ENCODE results near the gene SLC12A8. TPM values are rescaled to one million over a fixed set of nuclear protein-coding genes. Genes with fewer than 3 reads are reported as not detected.

The SLC12A8 gene
- total RNA-seq, 2 donors from 2014 or later: 0.80 to 0.92 TPM

GRCh38 chr3:125132815-125133214 is 79.7 kb downstream of the SLC12A8 start:
- ATAC-seq: no peak
- intact Hi-C loops (cut with DNase I): no loop called here
- no peak for DNase-seq

GRCh38 chr3:125129512-125129997 is 83.0 kb downstream of the SLC12A8 start:
- intact Hi-C loops (cut with DNase I): loop anchor here in 1 of 2 donors (10.0 kb wide), 1 partner anchor 55 kb away; no protein-coding TSS in a partner anchor
- ATAC-seq (peak; percentile 68 to 86), DNase-seq (peak; percentile 72)

- intact Hi-C loops (cut with DNase I): loop anchor here in 1 of 2 donors (10.0 kb wide), 1 partner anchor 54 kb away; no protein-coding TSS in a partner anchor
- ATAC-seq (peak; percentile 26 to 29), DNase-seq (no peak)
Observed at GRCh38 chr3:125128861-125129501, 83.6 kb downstream of the SLC12A8 start.

GRCh38 chr3:125126323-125126722 is 86.2 kb downstream of the SLC12A8 start:
- ATAC-seq (no peak), DNase-seq (no peak)
- intact Hi-C loops (cut with DNase I): loop anchor here in 1 of 2 donors (10.0 kb wide), 1 partner anchor 52 kb away; no protein-coding TSS in a partner anchor

DNA sequence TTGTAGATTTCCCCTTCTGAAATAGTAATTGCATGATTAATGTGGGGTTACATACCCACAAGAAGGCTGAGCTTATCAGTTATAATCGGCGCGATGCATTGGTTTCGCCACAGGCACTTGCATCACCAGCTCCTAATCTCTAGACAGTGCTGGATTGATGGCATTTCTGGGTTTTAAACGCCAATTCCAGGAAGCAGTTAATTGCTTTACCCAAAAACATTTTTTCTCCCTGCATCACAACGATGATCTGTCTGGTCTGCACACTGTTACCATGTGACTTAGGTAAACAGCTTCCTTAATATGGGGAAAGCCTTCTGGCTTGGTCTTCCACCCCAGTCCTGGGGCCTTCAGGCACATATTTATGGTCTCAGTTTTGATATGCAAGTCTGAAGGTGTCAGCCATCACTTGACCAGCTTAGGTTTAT is 86.7 kb downstream of the SLC12A8 start:
- peak; percentile 45 to 65 for ATAC-seq

GRCh38 chr3:125123451-125124305 is 88.9 kb downstream of the SLC12A8 start:
- intact Hi-C loops (cut with DNase I): loop anchor here in 1 of 2 donors (10.0 kb wide), 1 partner anchor 49 kb away; no protein-coding TSS in a partner anchor
- DNase-seq (no peak), ATAC-seq (peak in 1 of 2 donors; percentile 42)

More for the DNA sequence above, 86.7 kb downstream of the SLC12A8 start:
- no peak for DNase-seq
- intact Hi-C loops (cut with DNase I): loop anchor here in 1 of 2 donors (10.0 kb wide), 1 partner anchor 51 kb away; no protein-coding TSS in a partner anchor

- ATAC-seq (no peak), DNase-seq (no peak)
- intact Hi-C loops (cut with DNase I): loop anchor here in 1 of 2 donors (10.0 kb wide), 1 partner anchor 47 kb away; no protein-coding TSS in a partner anchor
Observed at GRCh38 chr3:125121246-125122010, 91.1 kb downstream of the SLC12A8 start.

DNA sequence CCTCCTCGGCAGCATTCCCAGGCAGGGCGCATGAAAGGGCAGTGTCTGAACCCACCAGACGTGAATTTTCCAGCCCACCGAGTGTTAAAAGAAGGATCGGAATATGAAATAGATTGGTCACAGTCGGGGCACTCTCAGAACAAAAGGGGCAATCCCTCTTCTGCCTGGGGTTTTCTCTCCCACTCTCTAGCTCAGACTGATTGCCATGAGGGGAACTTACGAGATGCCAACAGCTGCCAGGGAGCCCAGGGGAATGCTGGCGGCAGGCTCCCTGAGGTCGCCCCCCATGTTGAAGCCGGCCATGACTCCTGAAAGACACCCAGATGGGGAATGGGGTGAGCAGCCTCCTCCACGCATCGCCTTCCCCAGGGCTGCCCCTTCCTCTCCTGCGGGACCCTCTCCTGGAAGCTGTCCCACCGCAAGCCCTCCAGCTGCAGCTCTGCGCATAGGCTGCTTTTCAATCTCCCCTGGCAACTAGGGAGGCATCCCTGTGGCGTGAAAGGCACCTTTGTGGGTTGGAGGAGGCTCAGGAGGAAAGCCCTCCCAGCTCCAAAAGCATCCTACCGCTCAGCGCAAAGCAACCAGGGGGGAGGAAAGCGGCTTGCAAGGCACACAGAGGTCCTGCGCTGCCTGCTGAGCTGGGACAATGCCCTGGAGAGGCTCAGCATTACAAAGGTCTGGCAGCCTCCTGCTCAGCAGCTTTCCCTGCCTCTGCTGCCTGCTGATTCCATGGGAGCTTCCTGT is 92.0 kb downstream of the SLC12A8 start:
- ATAC-seq: no peak
- intact Hi-C loops (cut with DNase I): loop anchor here in 1 of 2 donors (10.0 kb wide), 1 partner anchor 46 kb away; no protein-coding TSS in a partner anchor
- no peak for DNase-seq

DNA sequence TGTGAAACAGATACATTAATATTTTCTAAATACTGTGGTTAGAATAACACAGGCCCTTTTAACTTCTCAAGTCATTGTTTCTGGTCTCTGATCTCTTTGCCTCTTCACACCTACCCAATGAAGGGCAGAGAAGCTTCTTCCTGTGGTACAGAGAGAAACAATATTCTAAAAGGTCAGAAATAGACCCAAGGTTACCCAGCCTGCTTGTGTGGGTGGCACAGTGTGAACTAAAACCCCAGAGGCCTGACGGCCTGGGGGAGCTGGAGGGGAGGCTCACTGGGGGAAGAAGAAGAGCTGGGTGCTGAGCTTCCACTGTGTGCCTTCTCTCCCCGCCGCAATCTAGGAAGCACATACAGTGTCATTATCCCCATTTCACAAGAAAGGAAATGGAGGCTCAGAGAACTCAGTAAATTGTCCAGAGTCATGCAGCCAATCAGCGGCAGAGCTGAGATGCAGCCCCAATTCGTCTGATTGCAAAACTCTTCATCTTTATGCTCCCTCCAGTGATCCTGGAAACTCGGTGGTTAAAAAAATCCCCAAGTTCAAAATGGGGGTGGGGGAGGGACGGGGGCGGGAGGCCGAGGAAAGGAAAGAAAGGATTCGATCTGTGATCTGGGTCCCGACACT is 92.7 kb downstream of the SLC12A8 start:
- intact Hi-C loops (cut with DNase I): loop anchor here in 1 of 2 donors (10.0 kb wide), 1 partner anchor 45 kb away; no protein-coding TSS in a partner anchor
- DNase-seq (no peak), ATAC-seq (no peak)

DNA sequence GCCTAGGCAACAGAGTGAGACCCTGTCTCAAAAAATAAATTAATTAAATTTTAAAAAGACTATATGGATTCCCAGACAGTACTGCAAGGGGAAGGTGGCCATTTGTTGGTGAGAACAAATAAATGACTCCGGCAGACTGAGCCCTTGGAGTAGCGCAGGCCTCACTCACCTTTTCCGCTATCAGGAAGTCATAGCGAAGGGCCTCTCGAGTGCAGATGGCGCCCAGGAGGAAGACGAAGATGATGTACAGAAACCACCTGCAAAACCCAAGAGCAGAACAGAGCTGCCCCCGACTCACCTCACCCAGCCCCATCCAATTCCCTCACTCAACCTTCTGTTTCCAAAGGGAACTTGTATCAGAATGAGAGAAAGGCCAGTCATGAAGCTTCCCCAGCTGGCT is 93.9 kb downstream of the SLC12A8 start:
- intact Hi-C loops (cut with DNase I): no loop called here
- ATAC-seq (no peak), DNase-seq (no peak)

DNA sequence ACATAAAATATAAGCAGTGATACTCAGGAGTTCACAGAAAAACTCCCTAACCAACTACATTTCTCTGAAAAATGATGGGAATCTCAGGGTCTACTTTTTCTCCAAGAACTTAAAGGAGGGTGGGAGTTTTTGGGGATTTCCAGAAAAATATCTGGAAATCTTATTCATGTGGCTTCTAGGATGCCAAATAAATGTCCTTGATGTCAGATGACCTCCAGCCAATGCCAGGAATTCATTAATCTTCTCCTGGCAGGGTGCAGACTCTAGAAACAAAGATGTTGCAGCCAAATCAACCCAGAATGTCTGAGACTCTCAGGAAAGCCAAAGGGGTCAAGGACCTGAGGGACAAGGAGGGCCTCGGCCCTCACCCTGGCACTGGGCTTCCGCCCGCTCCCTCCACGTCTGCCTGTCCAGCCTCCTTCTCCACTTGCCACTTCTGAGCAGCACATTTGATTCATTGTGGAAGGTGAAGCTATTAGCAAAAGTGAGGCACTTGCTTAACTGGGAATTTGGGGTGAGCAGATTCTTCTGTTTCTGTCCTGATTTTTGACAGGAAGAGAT is 94.8 kb downstream of the SLC12A8 start:
- DNase-seq: no peak
- no peak for ATAC-seq
- intact Hi-C loops (cut with DNase I): no loop called here

DNA sequence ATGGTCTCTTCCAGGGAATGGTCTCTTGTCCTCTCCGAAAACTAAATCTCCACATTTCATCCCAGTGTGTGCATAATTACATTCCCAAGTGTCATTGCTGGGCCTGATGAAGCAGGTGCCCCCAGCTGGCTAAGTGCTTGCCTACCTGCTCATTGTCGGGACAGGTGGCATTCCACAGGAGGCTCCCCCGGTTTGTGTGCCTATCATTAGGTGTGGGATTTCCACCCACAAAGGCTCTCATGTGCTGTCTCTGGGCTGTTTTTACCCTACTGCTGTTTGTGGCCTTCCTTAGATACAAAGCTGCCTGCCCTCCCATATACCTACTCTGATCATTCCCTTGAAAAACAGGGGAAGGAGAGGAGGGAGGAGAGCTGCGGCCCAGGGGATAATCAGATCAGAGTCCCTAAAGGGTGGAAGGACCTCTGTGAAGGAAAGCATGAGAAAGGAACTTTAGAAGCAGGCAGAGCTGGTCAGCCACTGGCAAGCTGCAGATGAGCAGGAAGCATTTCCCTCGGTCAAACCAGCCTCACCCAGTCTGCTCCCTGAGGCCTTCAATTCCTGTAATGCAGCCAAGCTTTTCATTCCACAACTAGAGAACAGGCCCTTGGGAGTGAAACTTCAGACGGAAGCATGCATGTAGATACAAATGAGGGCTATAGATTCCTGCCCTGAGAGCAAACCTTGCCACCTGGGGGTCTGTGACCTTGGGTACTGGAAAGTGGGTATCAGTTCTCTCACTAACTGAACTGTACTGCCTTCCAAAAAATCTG is 96.1 kb downstream of the SLC12A8 start:
- DNase-seq: no peak
- peak; percentile 80 to 85 for ATAC-seq

GRCh38 chr3:125115640-125116039 is 96.9 kb downstream of the SLC12A8 start:
- peak; percentile 58 for DNase-seq
- intact Hi-C loops (cut with DNase I): no loop called here
- peak; percentile 56 to 78 for ATAC-seq

More for the DNA sequence above, 96.1 kb downstream of the SLC12A8 start:
- intact Hi-C loops (cut with DNase I): no loop called here

DNA sequence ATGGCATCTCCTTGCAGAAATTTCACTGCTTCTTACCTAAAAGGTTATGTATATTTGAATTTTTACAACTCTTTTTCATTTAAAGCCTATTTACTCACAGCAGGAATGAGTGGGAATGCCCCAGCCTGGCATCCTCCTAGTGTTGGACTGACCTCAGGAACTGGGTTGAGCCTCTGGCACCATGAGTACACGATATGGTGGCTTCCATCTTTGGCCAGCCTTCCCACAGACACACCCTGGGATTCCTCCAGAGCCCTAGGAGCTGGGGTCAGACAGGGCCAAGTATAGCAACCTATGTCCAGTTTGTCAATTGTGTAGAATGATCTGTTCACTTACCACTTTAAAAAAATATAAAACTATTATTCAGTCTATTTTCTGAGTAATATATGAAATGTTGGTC is 99.6 kb downstream of the SLC12A8 start:
- DNase-seq: no peak
- no peak for ATAC-seq
- intact Hi-C loops (cut with DNase I): no loop called here

DNA sequence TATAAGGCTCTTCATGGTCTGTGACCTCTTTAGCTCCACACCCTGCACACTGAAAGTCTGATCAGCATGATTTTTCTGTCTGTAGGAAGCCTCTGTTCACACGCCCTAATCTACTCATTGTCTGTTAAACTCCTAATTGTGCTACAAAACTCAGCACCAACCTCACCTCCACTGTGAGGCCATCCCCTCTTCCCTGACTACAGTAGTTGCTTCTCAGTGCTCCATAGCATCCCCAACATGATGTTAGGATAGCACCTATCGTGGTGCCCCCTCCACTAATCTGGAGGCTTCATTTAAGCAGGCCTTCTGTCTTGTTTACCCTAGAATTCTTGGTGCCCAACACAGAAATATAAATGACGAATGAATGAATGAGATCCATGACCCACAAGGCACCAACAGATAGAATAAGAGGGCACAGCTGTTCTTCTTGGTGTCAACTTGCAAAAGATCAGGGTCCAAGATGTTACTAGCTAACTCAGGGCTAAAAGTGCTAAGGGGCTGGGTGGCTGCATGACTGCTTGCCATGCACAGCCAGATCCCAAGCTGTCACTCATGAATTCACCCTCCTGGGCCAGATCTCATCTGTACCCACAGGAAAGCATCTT is 101.6 kb downstream of the SLC12A8 start:
- intact Hi-C loops (cut with DNase I): no loop called here
- DNase-seq (no peak), ATAC-seq (no peak)
